ELF-1 (cell line): Measurements from ENCODE around the gene TAGLN.

Experiments used
- DNase-seq: peaks from one replicate; pipeline ENCODE4 v3.0.0-alpha.2; 2016; ENCODE audit warnings: low read depth, low spot score

TAGLN gene

DNA sequence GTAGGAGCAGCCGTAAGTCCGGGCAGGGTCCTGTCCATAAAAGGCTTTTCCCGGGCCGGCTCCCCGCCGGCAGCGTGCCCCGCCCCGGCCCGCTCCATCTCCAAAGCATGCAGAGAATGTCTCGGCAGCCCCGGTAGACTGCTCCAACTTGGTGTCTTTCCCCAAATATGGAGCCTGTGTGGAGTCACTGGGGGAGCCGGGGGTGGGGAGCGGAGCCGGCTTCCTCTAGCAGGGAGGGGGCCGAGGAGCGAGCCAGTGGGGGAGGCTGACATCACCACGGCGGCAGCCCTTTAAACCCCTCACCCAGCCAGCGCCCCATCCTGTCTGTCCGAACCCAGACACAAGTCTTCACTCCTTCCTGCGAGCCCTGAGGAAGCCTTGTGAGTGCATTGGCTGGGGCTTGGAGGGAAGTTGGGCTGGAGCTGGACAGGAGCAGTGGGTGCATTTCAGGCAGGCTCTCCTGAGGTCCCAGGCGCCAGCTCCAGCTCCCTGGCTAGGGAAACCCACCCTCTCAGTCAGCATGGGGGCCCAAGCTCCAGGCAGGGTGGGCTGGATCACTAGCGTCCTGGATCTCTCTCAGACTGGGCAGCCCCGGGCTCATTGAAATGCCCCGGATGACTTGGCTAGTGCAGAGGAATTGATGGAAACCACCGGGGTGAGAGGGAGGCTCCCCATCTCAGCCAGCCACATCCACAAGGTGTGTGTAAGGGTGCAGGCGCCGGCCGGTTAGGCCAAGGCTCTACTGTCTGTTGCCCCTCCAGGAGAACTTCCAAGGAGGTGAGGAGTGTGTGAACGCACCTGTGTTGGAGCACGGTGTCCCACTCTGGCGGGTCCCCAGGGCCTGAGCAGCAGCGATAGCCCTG lies at the start of gene TAGLN:
TAGLN (plus strand) TSS at position 318 of the 863 bp plus-strand sequence. CDS start 3,644 bp downstream, outside the sequence.
- peak; percentile 93 for DNase-seq

DNA sequence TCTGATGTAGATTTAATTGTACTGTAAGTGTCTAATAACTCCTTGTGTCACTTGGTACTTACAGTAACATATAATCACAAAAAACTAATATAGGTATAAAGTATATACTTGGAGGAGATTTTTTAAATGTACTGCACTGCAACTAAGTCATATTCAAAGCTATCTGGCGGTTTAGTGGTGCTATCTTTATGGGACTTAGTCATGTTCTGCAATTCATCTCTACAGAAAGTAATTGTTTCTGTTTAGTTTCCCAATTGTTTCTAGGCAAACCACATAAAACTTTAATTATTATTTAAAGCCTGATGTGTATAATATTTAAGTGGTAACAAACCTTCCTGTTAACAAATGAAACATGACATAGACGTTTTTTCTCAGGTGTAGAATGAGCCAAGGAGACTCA lies 47.1 kb upstream of the TAGLN start:
- DNase-seq = no peak

GRCh38 chr11:117154468-117154867 lies 44.7 kb upstream of the TAGLN start:
- no peak for DNase-seq

DNA sequence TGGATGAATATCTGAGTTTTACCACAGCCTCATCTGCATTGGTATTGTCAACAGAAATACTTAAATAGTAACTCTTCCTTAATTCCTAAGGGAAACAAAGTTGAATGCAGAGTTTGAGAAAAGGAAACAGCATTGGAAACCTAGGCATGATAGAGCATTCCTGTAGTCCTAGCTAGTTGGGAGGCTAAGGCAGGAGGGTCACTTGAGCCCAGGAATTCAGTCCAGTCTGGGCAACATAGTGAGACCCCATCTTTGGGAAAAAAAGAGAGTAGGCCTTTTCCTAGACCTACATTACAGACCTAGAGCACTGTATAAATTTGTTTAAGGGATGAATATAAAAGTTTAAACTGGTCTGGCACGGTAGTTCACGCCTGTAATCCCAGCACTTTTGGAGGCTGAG lies 41.7 kb upstream of the TAGLN start:
- DNase-seq = no peak

- no peak for DNase-seq
Measured at GRCh38 chr11:117159892-117160291, 39.3 kb upstream of the TAGLN start.

DNA sequence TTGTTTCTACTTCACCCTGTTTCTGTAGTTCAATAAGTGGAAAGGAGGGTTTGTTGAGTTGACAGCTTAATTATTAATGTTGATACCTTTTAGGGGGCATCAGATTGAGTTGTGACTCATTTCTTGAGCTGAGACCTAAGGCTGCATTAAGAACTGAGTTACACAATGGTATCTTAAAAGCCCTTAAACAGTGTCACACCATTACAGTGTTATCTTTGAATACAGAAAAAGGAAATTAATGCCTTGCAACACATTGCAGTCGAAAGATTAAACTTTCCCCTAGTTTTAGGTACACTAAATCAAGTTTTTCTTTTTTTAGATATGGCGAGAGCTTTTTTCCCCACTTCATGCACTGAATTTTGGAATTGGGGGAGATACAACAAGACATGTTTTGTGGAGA lies 38.3 kb upstream of the TAGLN start:
- DNase-seq = no peak

DNA sequence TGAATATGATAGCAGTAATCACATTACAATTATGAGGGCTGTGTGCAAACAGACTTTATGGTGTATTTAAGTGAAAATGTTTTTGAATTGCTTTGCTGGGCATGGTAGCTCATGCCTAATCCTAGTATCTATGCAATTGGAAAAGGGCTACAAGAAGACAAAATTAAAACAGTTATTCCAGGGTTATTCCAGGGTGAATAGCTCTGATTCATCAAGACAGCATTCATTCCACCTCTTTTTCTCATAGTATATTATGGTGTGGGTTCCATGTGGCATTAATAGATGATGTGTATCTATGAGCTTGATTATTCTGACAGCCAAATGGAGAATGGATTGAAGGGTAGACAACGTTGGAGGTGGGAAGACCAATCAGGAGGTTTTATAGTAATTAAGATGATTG lies 32.7 kb upstream of the TAGLN start:
- no peak for DNase-seq

DNA sequence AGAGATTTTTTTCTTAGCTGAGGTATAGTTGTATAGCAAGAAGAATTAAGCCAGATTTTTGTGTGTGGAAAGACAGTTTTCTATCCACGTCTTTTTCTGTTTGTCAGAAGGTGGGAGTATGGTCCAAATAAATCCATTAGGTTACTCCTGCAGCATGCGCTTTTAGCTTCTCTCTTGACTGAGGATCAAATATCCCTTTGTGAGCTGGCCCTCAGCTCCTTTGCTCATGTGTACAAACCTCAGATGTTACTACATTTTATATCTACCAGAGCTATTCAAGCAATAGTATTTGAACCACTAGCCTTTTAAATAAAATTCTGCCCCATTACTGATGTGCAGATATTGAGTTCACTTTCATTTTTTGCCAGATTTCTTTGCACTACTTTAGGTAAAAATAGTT lies 29.4 kb upstream of the TAGLN start:
- DNase-seq = no peak

DNA sequence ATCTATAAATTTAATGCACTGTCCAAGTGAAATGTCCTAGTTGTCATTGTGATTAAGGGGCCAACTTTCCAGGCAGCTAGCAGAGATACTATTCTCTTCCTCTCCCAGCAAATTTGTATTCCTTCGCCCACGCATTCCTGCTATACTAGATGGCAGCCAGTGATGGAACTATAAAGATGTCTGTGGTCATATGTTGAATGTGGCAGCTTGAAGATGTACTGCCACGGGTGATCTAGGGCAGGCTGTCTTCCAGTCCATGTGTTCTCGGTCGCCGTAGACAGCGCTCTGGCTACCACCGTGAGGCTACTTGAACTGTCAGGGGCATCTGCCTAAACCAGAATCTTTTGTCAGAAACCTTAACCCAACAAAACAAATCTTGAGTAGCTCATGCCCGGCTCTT lies 29.0 kb upstream of the TAGLN start:
- no peak for DNase-seq

- no peak for DNase-seq
Measured at GRCh38 chr11:117171007-117171403, 28.2 kb upstream of the TAGLN start.

- DNase-seq = peak; percentile 55
Measured at GRCh38 chr11:117171404-117172061, 27.6 kb upstream of the TAGLN start.

GRCh38 chr11:117172724-117173421 lies 26.3 kb upstream of the TAGLN start:
- peak; percentile 87 for DNase-seq

- DNase-seq = no peak
Measured at GRCh38 chr11:117175104-117175503, 24.1 kb upstream of the TAGLN start.

DNA sequence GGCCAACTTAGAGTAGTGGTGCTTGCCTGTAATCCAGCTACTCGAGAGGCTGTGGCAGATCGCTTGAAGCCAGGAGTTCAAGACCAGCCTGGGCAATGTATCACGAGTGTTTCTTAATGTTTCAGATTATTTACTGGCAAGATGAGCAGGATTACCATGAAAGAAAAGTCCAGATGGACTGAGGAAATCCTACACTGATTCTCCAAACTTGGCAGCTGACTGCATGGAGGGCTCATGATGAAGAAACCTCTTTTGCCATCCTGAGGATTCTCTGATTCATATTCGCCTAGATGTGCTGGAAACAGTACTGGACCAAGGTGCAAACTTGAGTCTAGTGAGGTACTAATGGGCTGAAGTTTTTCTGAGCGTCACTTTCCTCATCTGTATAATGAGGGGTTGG lies 23.4 kb upstream of the TAGLN start:
- no peak for DNase-seq

DNA sequence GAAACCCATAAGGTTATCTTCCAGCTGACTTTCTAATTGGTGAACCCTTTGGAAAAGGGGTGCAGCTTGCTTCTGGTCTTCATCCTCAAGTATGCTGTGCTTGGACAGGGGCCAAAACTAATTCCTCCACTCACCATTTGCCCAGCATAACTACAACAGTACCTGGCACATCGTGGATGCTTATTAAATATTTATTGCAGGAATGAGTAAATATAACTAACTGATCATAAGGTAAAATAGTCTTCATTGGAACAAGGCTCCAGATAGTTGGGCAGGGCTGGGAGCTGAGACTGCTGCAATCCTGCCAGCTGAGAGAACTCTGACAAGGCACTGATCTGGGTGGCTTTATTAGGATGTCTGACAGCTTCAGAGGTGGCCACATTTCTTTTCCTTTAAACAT lies 23.0 kb upstream of the TAGLN start:
- no peak for DNase-seq

- no peak for DNase-seq
Measured at GRCh38 chr11:117177534-117178209, 21.5 kb upstream of the TAGLN start.

GRCh38 chr11:117178210-117179034 lies 20.7 kb upstream of the TAGLN start, which contains the start of gene SIDT2:
Gene SIDT2, plus strand, starts transcription at chr11:117178743. Its CDS starts 521 bp downstream, at chr11:117179264.
- peak; percentile 98 for DNase-seq

GRCh38 chr11:117179048-117179999 lies 19.8 kb upstream of the TAGLN start:
- no peak for DNase-seq

DNA sequence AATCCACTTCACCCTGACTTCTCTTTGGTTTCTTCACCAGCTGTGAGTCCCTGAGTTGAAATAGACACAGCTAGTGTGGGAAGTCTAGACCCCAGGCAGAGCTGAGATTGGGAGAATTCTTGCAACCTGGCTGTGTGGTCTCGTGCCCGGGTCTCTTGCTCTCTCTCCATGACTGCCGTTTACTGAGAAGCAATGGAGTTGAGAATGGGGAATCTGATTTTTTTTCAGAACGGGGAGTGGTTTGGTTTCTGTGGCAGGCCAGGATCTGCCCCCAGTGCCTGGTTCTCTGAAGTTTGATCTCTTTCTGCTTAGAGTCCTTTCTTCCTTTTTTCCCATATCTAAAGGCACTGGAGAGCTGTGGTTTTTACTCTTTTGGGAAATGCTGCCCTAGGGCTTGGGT lies 19.1 kb upstream of the TAGLN start:
- peak; percentile 41 for DNase-seq
